ENCODE results near the gene TFEC.

Gene TFEC

GRCh38 chr7:115920367-115920766 lies 110.2 kb downstream of the TFEC start:
- no peak for DNase-seq

DNA sequence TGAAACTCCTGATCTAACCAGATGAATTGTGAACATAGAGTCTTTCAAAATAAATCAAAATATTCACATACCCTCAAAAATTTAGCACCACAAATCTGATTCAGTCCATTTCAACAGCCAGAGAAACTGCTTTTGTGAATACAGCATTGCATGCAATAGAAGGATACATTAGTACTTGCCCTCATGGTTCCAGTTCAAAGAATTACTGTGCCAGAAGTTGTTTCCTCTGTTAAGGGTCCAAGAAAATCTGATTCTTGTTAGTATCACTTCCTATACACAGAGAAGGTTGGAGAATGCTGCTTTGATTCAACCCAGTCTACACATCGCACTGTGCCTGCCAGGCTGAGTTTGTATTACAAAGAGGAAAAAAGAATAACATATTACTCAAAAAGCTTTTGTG lies 115.6 kb downstream of the TFEC start:
- DNase-seq: no peak

GRCh38 chr7:115911465-115911864 lies 119.1 kb downstream of the TFEC start:
- DNase-seq: no peak

DNA sequence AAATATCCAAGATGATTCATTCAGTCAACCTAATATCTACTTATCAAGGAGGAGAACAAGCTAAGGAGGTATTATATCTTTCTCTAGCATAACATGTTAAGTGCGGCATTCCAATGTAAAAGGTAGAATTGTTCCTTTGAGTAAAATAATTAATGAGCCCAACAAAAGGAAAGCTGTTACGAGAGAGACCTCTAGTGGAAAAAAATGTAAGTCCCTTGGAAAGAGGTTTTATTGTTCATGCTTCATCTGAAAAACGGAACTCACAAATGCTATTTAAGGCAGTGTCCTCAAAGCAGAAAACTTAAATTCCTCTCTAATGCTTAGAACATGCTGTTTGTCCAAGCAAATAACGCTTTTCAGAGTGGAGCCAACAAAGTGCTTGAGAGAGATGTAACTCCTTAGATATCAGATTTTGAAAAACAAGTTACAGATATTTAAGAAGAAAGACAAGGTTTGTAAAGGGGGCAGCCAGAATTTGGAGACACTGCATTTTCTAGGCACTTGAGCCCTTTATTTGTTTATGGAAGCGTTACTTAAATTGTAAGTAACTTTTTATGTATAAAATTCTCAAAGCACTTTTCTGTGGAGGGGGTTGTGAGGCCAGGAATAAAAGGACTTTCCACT lies 119.9 kb downstream of the TFEC start:
- DNase-seq: no peak

GRCh38 chr7:115906731-115907130 lies 123.8 kb downstream of the TFEC start:
- no peak for DNase-seq

GRCh38 chr7:115889669-115889984 lies 140.9 kb downstream of the TFEC start:
- DNase-seq: no peak

GRCh38 chr7:115888981-115889668 lies 141.4 kb downstream of the TFEC start:
- DNase-seq: no peak

GRCh38 chr7:115885550-115885949 lies 145.0 kb downstream of the TFEC start:
- no peak for DNase-seq
